GM19372 (cell line): ENCODE measurements around the gene HRH3.

Experiments used
- ATAC-seq: cut with Tn5 transposase; IDR thresholded peaks from one replicate; pipeline ENCODE4 v1.9.1; 2021; ENCODE audit warnings: mild to moderate bottlenecking, low read depth, moderate library complexity; ENCODE audit not compliant: unreplicated experiment

Gene HRH3

DNA sequence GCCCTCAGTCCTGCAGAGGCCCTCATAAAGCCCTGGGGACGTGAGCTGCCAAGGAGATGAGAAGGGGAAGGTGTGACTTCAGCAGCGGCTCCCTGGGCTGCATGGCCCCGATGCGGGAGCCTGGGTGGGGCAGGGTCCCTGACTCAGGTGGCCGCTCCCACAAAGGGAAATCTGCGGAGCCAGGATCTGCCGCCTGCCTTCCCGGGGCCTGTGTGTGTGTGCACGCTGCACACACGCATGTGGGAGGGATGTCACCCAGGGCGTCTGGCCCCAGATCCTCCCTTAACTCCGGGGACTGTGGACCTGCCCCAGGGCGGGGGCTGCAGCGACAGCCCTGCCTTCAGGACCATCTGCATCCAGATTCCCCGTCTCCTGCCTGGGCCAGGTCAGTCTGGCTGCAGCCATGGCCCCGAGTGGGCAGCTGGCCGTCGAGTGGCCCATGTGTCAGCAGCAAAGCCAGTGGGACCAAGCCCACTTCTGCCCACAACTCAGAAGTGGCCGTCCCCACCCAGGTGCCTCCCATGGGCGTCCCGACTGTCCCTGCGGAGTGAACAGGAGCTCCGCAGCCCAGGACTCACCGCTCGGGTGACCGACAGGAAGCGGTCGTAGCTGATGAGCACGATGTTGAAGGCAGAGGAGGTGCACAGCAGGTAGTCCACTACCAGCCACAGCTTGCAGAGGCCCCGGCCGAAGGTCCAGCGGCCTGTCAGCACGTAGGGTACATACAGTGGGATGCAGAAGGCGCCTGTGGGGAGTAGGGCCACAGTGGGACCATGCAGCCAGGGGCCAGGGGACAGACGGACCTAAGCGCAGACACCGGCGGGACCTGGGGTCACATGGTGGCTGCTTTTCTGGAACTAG is 1.9 kb downstream of the HRH3 start:
- ATAC-seq = no peak

GRCh38 chr20:62216636-62217566 is 3.2 kb downstream of the HRH3 start:
- no peak for ATAC-seq

DNA sequence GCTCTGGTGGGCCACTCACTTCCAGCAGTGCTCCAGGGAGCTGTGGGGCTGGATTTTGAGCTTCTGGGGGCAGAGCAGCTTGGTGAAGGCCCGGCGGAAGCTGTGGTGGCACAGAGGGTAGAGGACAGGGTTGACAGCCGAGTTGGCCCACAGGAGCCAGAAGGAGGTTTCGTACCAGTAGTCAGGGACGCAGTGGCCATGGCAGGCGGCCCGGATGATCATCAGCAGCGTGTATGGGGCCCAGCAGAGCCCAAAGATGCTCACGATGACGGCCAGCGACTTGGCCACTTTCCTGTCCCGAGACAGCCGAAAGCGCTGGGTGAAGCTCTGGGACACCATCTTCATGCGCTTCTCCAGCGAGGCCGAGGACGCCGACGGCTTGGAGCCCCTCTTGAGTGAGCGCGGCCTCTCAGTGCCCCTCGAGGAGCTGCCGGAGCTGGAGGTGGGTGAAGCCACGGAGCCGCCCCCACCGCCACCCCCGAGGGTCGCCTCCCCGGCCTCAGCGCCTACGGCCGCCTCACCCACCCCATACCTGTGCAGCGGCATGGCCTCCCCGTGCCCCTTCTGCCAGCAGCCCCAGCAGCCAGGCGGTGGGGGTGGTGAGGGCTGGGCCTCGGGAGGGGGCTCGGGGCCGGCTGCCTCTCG is 4.0 kb downstream of the HRH3 start:
- no peak for ATAC-seq

DNA sequence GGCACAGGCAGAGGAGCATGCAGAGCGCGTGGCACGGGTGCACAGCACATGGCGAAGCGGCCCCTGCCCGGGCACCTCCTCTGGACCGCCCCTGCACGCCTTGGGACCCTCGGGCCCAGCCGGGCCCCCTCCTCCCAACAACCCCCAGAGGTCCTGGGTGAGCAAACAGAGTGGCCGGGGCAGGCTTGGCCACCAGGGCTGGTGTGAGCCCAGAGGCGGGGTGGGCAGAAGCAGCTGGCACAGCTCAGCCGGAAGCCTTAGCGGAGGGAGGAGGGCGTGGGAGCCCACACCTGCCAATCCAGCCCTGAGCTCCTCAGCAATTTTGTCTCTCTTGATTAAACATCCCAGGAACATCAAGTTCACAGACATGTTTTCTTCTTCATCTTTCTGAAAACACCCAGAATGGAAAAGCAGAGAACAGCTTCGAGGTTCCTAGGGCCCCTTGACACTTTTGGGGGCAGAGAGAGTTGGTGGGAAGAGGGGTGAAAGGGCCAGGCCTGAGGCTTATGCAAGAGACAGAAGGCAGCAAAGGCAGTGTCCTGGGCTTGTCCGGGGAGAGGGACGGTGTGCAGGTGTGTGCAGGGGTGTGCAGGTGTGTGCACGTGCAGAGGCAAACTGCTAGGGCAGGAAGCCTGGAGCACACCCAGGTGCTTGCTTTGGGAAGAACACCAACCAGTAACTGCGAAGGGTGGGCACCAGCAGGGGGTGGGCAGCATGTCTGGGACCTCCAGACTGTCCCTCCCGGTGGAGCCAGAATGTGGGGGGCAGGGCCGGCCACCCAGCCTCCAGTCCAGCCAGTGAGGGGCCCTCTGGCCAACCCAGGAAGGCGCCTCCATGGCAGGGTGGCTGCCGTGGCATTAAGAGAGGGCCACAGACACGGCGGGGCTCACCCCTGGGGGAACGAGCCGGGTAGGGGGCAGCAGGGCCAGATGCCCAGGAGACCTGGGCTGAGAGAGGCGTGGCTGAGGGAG is 4.8 kb downstream of the HRH3 start:
- ATAC-seq = no peak

DNA sequence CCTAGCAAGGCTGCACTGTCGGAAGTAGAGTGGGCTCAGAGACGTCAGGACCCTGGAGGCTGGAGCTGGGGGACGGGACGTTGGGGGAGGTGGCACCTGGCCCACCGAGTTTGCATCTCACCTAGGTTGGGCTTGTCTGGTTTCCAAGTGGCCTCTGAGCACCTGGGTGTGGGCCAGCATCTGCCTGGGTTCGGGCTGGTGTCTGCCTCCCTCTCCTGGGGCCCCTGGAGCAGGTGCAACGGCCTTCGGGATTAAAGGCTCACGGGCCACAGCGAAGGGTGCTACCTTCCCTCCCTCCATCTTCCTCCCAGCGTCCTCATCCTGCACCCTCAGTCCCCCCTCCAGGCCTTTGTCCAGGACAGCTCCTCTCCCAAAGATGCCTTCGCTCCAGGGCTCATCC is 6.0 kb downstream of the HRH3 start:
- ATAC-seq = no peak

GRCh38 chr20:62212299-62212698 is 7.8 kb downstream of the HRH3 start:
- no peak for ATAC-seq

- ATAC-seq = no peak
Measured at GRCh38 chr20:62211769-62212288, 8.2 kb downstream of the HRH3 start.

DNA sequence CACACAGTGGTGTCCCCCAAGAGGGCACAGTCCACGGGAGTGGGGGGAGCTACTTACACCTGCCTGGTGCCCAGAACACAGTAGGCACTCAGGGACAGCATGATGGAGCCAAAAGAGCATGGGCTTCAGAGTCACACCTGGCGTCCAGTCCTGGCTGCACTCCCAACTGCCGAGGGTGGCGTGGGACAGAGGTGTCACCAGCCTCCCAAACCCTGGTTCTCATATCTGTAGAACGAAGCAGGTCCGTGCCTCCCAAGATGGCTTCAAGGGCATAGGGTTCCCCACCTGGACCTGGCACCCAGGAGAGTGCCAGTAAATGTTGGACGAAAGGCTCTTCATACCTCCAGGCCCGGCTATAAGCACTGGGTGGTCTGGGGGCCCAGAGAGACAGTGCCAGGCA is 8.9 kb downstream of the HRH3 start:
- ATAC-seq = no peak

GRCh38 chr20:62210496-62210855 is 9.6 kb downstream of the HRH3 start:
- ATAC-seq = no peak

GRCh38 chr20:62209850-62210495 is 10.1 kb downstream of the HRH3 start:
- ATAC-seq = no peak

GRCh38 chr20:62208795-62209755 is 11.0 kb downstream of the HRH3 start:
- ATAC-seq = no peak

DNA sequence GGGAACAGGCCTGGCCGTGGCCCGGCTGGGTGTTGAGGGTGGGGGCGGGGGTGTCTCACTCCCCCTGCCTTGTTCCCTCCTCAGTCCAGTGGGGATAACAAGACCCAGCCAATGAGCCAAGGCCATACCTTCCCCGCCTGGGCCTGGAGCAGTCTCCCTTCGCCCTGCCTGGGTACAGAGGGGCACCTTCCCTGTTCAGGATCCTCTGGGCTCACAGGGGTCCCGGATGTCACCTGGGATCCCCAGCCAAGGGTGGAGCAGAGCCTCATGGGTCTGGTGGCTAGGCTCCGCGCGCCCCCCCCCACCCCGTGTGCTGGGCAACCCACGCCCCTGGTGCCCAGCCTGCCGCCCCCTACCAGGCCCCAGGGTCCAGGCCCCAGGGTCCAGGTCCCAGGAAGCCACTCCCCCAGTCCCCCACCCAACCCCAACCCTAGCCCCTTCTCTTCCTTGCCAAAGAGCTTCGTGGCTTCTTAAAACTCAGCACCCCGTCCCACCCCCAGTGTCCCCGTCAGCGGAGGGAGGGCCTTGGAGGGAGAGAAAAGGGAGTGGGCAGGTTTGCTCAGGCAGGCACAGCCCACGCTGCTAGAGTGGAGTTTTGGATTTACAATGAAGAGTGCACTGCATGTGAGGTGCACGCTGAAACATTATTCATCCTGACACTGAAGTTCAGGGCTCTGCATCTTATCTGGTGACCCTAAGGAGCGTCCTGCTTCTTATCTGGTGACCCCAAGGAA is 11.8 kb downstream of the HRH3 start:
- no peak for ATAC-seq

GRCh38 chr20:62206388-62206775 is 13.7 kb downstream of the HRH3 start:
- no peak for ATAC-seq

- ATAC-seq = no peak
Measured at GRCh38 chr20:62205618-62206387, 14.3 kb downstream of the HRH3 start.

DNA sequence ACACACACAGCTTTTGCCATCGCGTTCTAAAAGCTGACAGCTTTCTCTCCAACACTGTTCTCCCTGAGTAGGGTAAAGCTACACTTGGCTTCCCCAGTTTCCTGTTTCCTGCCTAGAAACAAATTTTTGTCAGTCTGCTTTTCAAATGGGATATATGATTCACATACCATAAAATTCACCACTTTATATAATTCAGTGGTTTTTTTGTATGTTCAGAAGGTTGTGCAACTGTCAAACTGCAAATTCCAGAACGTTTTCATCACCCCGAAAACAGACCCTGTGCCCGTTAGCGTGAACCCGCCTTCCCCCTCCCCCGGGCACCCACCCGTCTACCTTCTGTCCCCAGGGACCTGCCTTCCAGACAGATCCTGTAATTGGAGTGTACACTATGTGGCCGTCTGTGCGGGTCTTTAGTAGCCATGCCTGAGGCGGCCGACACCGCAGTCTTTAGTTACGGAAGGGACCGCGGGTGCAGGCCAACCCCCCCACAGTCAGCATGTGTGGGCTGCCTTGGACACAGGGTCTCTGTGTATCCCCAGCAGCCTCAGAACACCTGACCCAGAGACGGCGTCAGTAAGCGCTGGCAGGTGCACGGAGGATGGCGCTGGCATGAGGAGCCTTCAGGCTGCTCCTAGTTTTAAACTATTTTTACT is 16.6 kb downstream of the HRH3 start:
- no peak for ATAC-seq

DNA sequence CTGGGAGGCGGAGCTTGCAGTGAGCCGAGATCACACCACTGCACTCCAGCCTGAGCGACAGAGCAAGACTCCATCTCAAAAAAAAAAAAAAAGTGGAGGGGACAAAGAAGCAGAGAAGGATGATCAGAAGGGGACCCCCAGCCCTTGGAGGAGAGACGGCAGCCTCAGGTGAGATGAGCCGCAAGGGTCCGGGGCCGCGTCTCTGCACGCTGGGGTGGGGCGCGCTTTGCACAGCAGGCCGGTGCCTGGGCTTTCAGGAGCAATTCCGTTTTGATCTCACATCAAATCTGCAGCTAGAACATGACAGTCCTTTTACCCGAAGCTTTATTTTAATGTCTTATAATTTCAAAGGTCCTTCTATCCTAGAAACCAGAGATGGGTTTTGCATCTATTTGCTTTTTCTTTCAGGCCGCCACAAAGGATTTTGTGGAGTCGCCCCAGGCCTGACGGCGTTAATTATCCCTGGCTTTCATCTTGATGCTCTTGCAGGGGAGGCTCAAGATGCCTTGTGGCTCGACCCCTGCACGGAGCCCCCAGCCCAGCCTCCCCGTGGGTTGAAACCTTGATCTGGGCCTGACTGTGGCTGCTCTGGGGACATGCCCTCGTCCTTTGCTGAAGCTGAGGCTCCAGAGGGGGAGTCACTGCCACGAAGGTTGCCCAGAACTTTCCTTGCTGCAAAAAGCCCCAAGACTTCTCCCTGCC is 17.3 kb downstream of the HRH3 start:
- no peak for ATAC-seq
